ENCODE measurements around the gene SUMF1. TPM values are rescaled to one million over a fixed set of nuclear protein-coding genes. Genes with fewer than 3 reads are reported as not detected.

Gene SUMF1
- total RNA-seq, 1 donor from 2014 or later, result 35.4 TPM

GRCh38 chr3:4501437-4501836, 34.4 kb upstream of the SUMF1 start:
- no peak for TF ChIP-seq CTCF (IDR thresholded peaks at IDR 0.05)
- intact Hi-C loops (cut with DNase I), result no loop called here
- H3K4me3 ChIP-seq, result no peak overlapping the region
- H3K9me3 ChIP-seq, result no peaks in the 10 kb centered on the region
- no peak for DNase-seq
- H3K36me3 ChIP-seq, result peaks cover 21% of the 10 kb centered on the region
- no peak for ATAC-seq
- H3K4me1 ChIP-seq, result peaks cover 15% of the 10 kb centered on the region
- H3K27ac ChIP-seq, result no peak overlapping the region
- no peaks in the 10 kb centered on the region for H3K27me3 ChIP-seq (ENCODE audit: low read depth)

GRCh38 chr3:4498446-4498845, 31.4 kb upstream of the SUMF1 start:
- Histone ChIP-seq H3K27ac (no peak overlapping the region), H3K36me3 (peaks cover 21% of the 10 kb centered on the region), H3K4me3 (no peak overlapping the region), H3K4me1 (peaks cover 21% of the 10 kb centered on the region), H3K27me3 (ENCODE audit: low read depth) (no peaks in the 10 kb centered on the region), H3K9me3 (no peaks in the 10 kb centered on the region)
- intact Hi-C loops (cut with DNase I), result no loop called here
- no peak for DNase-seq
- TF ChIP-seq CTCF (IDR thresholded peaks at IDR 0.05), result no peak
- no peak for ATAC-seq

- H3K4me1 ChIP-seq, result peaks cover 21% of the 10 kb centered on the region
- no peak overlapping the region for H3K27ac ChIP-seq
- DNase-seq (no peak), ATAC-seq (no peak)
- H3K9me3 ChIP-seq, result no peaks in the 10 kb centered on the region
- intact Hi-C loops (cut with DNase I), result no loop called here
- no peaks in the 10 kb centered on the region for H3K27me3 ChIP-seq (ENCODE audit: low read depth)
- peaks cover 21% of the 10 kb centered on the region for H3K36me3 ChIP-seq
- no peak for TF ChIP-seq CTCF (IDR thresholded peaks at IDR 0.05)
- no peak overlapping the region for H3K4me3 ChIP-seq
Observed at GRCh38 chr3:4497843-4498324, 30.8 kb upstream of the SUMF1 start.

GRCh38 chr3:4497005-4497692, 30.1 kb upstream of the SUMF1 start:
- Histone ChIP-seq H3K9me3 (no peaks in the 10 kb centered on the region), H3K36me3 (peaks cover 21% of the 10 kb centered on the region), H3K27ac (no peak overlapping the region), H3K27me3 (ENCODE audit: low read depth) (no peaks in the 10 kb centered on the region), H3K4me3 (no peak overlapping the region), H3K4me1 (peaks cover 21% of the 10 kb centered on the region)
- ATAC-seq, result no peak
- no peak for DNase-seq
- no peak for TF ChIP-seq CTCF (IDR thresholded peaks at IDR 0.05)
- intact Hi-C loops (cut with DNase I), result no loop called here

GRCh38 chr3:4496087-4496452, 29.0 kb upstream of the SUMF1 start:
- Histone ChIP-seq H3K36me3 (peaks cover 12% of the 10 kb centered on the region), H3K27me3 (ENCODE audit: low read depth) (no peaks in the 10 kb centered on the region), H3K27ac (no peak overlapping the region), H3K4me3 (peak overlapping the region; percentile 69), H3K4me1 (peaks cover 27% of the 10 kb centered on the region), H3K9me3 (no peaks in the 10 kb centered on the region)
- DNase-seq, result no peak
- ATAC-seq, result no peak
- intact Hi-C loops (cut with DNase I), result no loop called here
- TF ChIP-seq CTCF (IDR thresholded peaks at IDR 0.05), result no peak
